Activated CD4-positive, alpha-beta T cell treated with anti-CD3 and anti-CD28 coated beads for 36 hours (primary cell): ENCODE data around the gene RALGAPA1. TPM values are rescaled to one million over a fixed set of nuclear protein-coding genes. Genes with fewer than 3 reads are reported as not detected.

Experiments
- ATAC-seq: fragments of 200-7000 bp; cut with Tn5 transposase; one replicate; pipeline ENCODE4 v1.10.0; 2021; ENCODE audit warnings: mild to moderate bottlenecking, moderate library complexity
- CTCF ChIA-PET: fragments of 350-600 bp; sonication (Branson Sonifier 250); formaldehyde crosslinking; loops from one replicate; lab custom pipeline; 2021; ENCODE audit warnings: antibody characterized with exemption; lab: Charles Lee
- POLR2A ChIA-PET: fragments of 350-600 bp; sonication (Branson Sonifier 250); formaldehyde crosslinking; loops from one replicate; lab custom pipeline; 2021; ENCODE audit warnings: antibody characterized with exemption, inconsistent platforms; lab: Charles Lee
- DNase-seq: peaks from one replicate; pipeline ENCODE4 v3.0.0-alpha.2; 2020
- H3K27ac Mint-ChIP-seq: one replicate; pipeline ENCODE4 v1.8.0; 2021; ENCODE audit warnings: mixed read lengths
- H3K27me3 Mint-ChIP-seq: one replicate; pipeline ENCODE4 v1.8.0; 2021; ENCODE audit warnings: mixed read lengths
- H3K36me3 Mint-ChIP-seq: one replicate; pipeline ENCODE4 v1.8.0; 2021; ENCODE audit warnings: low read depth, mixed read lengths
- H3K4me1 Mint-ChIP-seq: one replicate; pipeline ENCODE4 v1.8.0; 2021; ENCODE audit warnings: mixed read lengths
- H3K4me3 Mint-ChIP-seq: one replicate; pipeline ENCODE4 v1.8.0; 2021; ENCODE audit warnings: mild to moderate bottlenecking, moderate library complexity, mixed read lengths
- H3K9me3 Mint-ChIP-seq: one replicate; pipeline ENCODE4 v1.8.0; 2021; ENCODE audit warnings: low read depth, mixed read lengths
- intact Hi-C, 2 experiments: fragments of 100-400 bp; cut with DNase I in 1 of 2; cut with micrococcal nuclease in 1 of 2; formaldehyde crosslinking; loops; one replicate each; pipeline versions ENCODE4 v1.14.2 to v1.15.1; 2022 to 2024; cut with DNase I, micrococcal nuclease
- total RNA-seq, 2 experiments: library from RNA; stranded (reverse); gene quantifications; one replicate each; pipeline ENCODE4 v1.2.3, GENCODE V29; 2021

Gene RALGAPA1
- total RNA-seq, 2 experiments from 2014 or later = 20.3 to 22.0 TPM

GRCh38 chr14:35519986-35520385 is 289.1 kb downstream of the RALGAPA1 start:
- intact Hi-C loops = no loop called here
- peaks cover 2% of the 10 kb centered on the region for H3K9me3 Mint-ChIP-seq
- no peaks in the 10 kb centered on the region for H3K36me3 Mint-ChIP-seq
- ATAC-seq = no peak
- no peak overlapping the region for H3K4me3 Mint-ChIP-seq
- ChIA-PET CTCF (no interaction called here), POLR2A (no interaction called here)
- DNase-seq = no peak
- no peaks in the 10 kb centered on the region for H3K4me1 Mint-ChIP-seq
- H3K27me3 Mint-ChIP-seq = peaks cover 7% of the 10 kb centered on the region
- H3K27ac Mint-ChIP-seq = no peak overlapping the region

GRCh38 chr14:35515916-35516315 is 293.2 kb downstream of the RALGAPA1 start:
- no peaks in the 10 kb centered on the region for H3K9me3 Mint-ChIP-seq
- DNase-seq = no peak

GRCh38 chr14:35512765-35513164 is 296.3 kb downstream of the RALGAPA1 start:
- H3K27ac Mint-ChIP-seq = no peak overlapping the region
- DNase-seq (no peak), ATAC-seq (no peak)
- intact Hi-C loops = no loop called here
- H3K4me3 Mint-ChIP-seq = no peak overlapping the region
- peaks cover 3% of the 10 kb centered on the region for H3K27me3 Mint-ChIP-seq
- no peaks in the 10 kb centered on the region for H3K9me3 Mint-ChIP-seq
- POLR2A ChIA-PET = no interaction called here
- H3K4me1 Mint-ChIP-seq = no peaks in the 10 kb centered on the region
- H3K36me3 Mint-ChIP-seq = no peaks in the 10 kb centered on the region
- CTCF ChIA-PET = interaction anchor here (1.4 kb wide), 1 partner anchor 10 kb away, joined by 3 read pairs; no protein-coding TSS in a partner anchor

More at GRCh38 chr14:35515916-35516315, 293.2 kb downstream of the RALGAPA1 start:
- no peak overlapping the region for H3K27ac Mint-ChIP-seq
- ChIA-PET POLR2A (no interaction called here), CTCF (interaction anchor here (1.7 kb wide), 1 partner anchor 10 kb away, joined by 4 read pairs; no protein-coding TSS in a partner anchor)
- no peak for ATAC-seq
- no peak overlapping the region for H3K4me3 Mint-ChIP-seq
- no peaks in the 10 kb centered on the region for H3K4me1 Mint-ChIP-seq
- no peaks in the 10 kb centered on the region for H3K36me3 Mint-ChIP-seq
- intact Hi-C loops = no loop called here
- peaks cover 5% of the 10 kb centered on the region for H3K27me3 Mint-ChIP-seq

GRCh38 chr14:35509846-35510245 is 299.2 kb downstream of the RALGAPA1 start:
- ChIA-PET CTCF (interaction anchor here (0.5 kb wide), 1 partner anchor 174 kb away, joined by 3 read pairs; no protein-coding TSS in a partner anchor), POLR2A (no interaction called here)
- DNase-seq (no peak), ATAC-seq (no peak)
- H3K9me3 Mint-ChIP-seq = no peaks in the 10 kb centered on the region
- peaks cover 3% of the 10 kb centered on the region for H3K27me3 Mint-ChIP-seq
- H3K4me3 Mint-ChIP-seq = no peak overlapping the region
- no peaks in the 10 kb centered on the region for H3K36me3 Mint-ChIP-seq
- intact Hi-C loops = no loop called here
- H3K27ac Mint-ChIP-seq = no peak overlapping the region
- no peaks in the 10 kb centered on the region for H3K4me1 Mint-ChIP-seq

- H3K4me1 Mint-ChIP-seq = no peaks in the 10 kb centered on the region
- H3K27ac Mint-ChIP-seq = no peak overlapping the region
- intact Hi-C loops = no loop called here
- ChIA-PET POLR2A (no interaction called here), CTCF (no interaction called here)
- H3K36me3 Mint-ChIP-seq = no peaks in the 10 kb centered on the region
- DNase-seq = no peak
- ATAC-seq = no peak
- H3K4me3 Mint-ChIP-seq = no peak overlapping the region
- no peaks in the 10 kb centered on the region for H3K9me3 Mint-ChIP-seq
- peaks cover 7% of the 10 kb centered on the region for H3K27me3 Mint-ChIP-seq
These were observed 302.2 kb downstream of the RALGAPA1 start for GRCh38 chr14:35506927-35507326.

GRCh38 chr14:35506461-35506860 is 302.6 kb downstream of the RALGAPA1 start:
- H3K4me3 Mint-ChIP-seq = no peak overlapping the region
- no peaks in the 10 kb centered on the region for H3K4me1 Mint-ChIP-seq
- ChIA-PET CTCF (no interaction called here), POLR2A (no interaction called here)
- ATAC-seq (no peak), DNase-seq (no peak)
- H3K36me3 Mint-ChIP-seq = no peaks in the 10 kb centered on the region
- intact Hi-C loops = no loop called here
- H3K27me3 Mint-ChIP-seq = peaks cover 10% of the 10 kb centered on the region
- no peak overlapping the region for H3K27ac Mint-ChIP-seq
- no peaks in the 10 kb centered on the region for H3K9me3 Mint-ChIP-seq

- no peak for ATAC-seq
- intact Hi-C loops = no loop called here
- peaks cover 14% of the 10 kb centered on the region for H3K27me3 Mint-ChIP-seq
- H3K9me3 Mint-ChIP-seq = no peaks in the 10 kb centered on the region
- ChIA-PET CTCF (no interaction called here), POLR2A (no interaction called here)
- no peaks in the 10 kb centered on the region for H3K36me3 Mint-ChIP-seq
- H3K27ac Mint-ChIP-seq = no peak overlapping the region
- no peaks in the 10 kb centered on the region for H3K4me1 Mint-ChIP-seq
- DNase-seq = no peak
- no peak overlapping the region for H3K4me3 Mint-ChIP-seq
These were observed 304.8 kb downstream of the RALGAPA1 start for GRCh38 chr14:35504260-35504659.

- Mint-ChIP-seq H3K4me3 (no peak overlapping the region), H3K9me3 (no peaks in the 10 kb centered on the region), H3K36me3 (no peaks in the 10 kb centered on the region), H3K27ac (no peak overlapping the region), H3K27me3 (peaks cover 16% of the 10 kb centered on the region), H3K4me1 (no peaks in the 10 kb centered on the region)
- intact Hi-C loops = no loop called here
- ATAC-seq = no peak
- DNase-seq = no peak
- ChIA-PET CTCF (no interaction called here), POLR2A (no interaction called here)
These were observed 305.4 kb downstream of the RALGAPA1 start for GRCh38 chr14:35503646-35504045.

- Mint-ChIP-seq H3K36me3 (no peaks in the 10 kb centered on the region), H3K9me3 (no peaks in the 10 kb centered on the region), H3K4me1 (no peaks in the 10 kb centered on the region), H3K27me3 (peaks cover 25% of the 10 kb centered on the region), H3K27ac (no peak overlapping the region), H3K4me3 (no peak overlapping the region)
- POLR2A ChIA-PET = no interaction called here
- no peak for ATAC-seq
- DNase-seq = no peak
- CTCF ChIA-PET = interaction anchor here (1.1 kb wide), 1 partner anchor 199 kb away, joined by 3 read pairs; no protein-coding TSS in a partner anchor
- intact Hi-C loops = no loop called here
These were observed 309.9 kb downstream of the RALGAPA1 start for GRCh38 chr14:35499180-35499579.

- Mint-ChIP-seq H3K36me3 (peaks cover 3% of the 10 kb centered on the region), H3K27me3 (peaks cover 25% of the 10 kb centered on the region), H3K27ac (no peak overlapping the region), H3K4me1 (no peaks in the 10 kb centered on the region), H3K9me3 (peaks cover 7% of the 10 kb centered on the region), H3K4me3 (no peak overlapping the region)
- DNase-seq (no peak), ATAC-seq (no peak)
- intact Hi-C loops = no loop called here
- CTCF ChIA-PET = no interaction called here
- POLR2A ChIA-PET = no interaction called here
These were observed 313.8 kb downstream of the RALGAPA1 start for GRCh38 chr14:35495278-35495677.

- Mint-ChIP-seq H3K27me3 (peaks cover 18% of the 10 kb centered on the region), H3K9me3 (peaks cover 7% of the 10 kb centered on the region), H3K27ac (no peak overlapping the region), H3K36me3 (peaks cover 3% of the 10 kb centered on the region), H3K4me1 (no peaks in the 10 kb centered on the region), H3K4me3 (no peak overlapping the region)
- ATAC-seq (no peak), DNase-seq (no peak)
- ChIA-PET CTCF (no interaction called here), POLR2A (no interaction called here)
- intact Hi-C loops = no loop called here
These were observed 316.5 kb downstream of the RALGAPA1 start for GRCh38 chr14:35492569-35493014.
